Activated CD4-positive, alpha-beta T cell treated with anti-CD3 and anti-CD28 coated beads, Interleukin-2, amount 10 ng/mL, durations not matched to agents 24 days and 14 days (primary cell): ENCODE results near the gene GLUL. TPM values are rescaled to one million over a fixed set of nuclear protein-coding genes. Genes with fewer than 3 reads are reported as not detected.
"Not testable (repeated sequence)": the region's sequence is repeated elsewhere in the genome, so short reads cannot be mapped to it uniquely, and the experiment has no call there.

Source experiments
- DNase-seq: peaks from one replicate; pipeline ENCODE4 v3.0.0; 2022
- H3K27ac Mint-ChIP-seq: one replicate; pipeline ENCODE4 v1.8.0; 2022; ENCODE audit warnings: mild to moderate bottlenecking, mixed read lengths
- H3K27me3 Mint-ChIP-seq: one replicate; pipeline ENCODE4 v1.8.0; 2022; ENCODE audit warnings: mixed read lengths
- H3K36me3 Mint-ChIP-seq: one replicate; pipeline ENCODE4 v1.8.0; 2022; ENCODE audit warnings: low read depth, mild to moderate bottlenecking, mixed read lengths
- H3K4me1 Mint-ChIP-seq: one replicate; pipeline ENCODE4 v1.8.0; 2021; ENCODE audit warnings: mixed read lengths
- H3K4me3 Mint-ChIP-seq: one replicate; pipeline ENCODE4 v1.8.0; 2022; ENCODE audit warnings: mild to moderate bottlenecking, moderate library complexity, mixed read lengths
- H3K9me3 Mint-ChIP-seq: one replicate; pipeline ENCODE4 v1.8.0; 2021; ENCODE audit warnings: mixed read lengths
- intact Hi-C: fragments of 100-400 bp; cut with micrococcal nuclease; formaldehyde crosslinking; loops from one replicate; pipeline ENCODE4 v1.15.1; 2023
- total RNA-seq: library from RNA; stranded (reverse); gene quantifications from 2 replicates; pipeline ENCODE4 v1.2.3, GENCODE V29; 2022

Gene GLUL
- total RNA-seq, 1 donor from 2014 or later: 78.1 TPM

GRCh38 chr1:182387566-182387965 is 4.0 kb downstream of the GLUL start:
- H3K4me1 Mint-ChIP-seq: peaks cover 32% of the 10 kb centered on the region
- DNase-seq: no peak
- H3K9me3 Mint-ChIP-seq: no peaks in the 10 kb centered on the region
- no peak overlapping the region for H3K27ac Mint-ChIP-seq
- H3K27me3 Mint-ChIP-seq: peaks cover 3% of the 10 kb centered on the region
- intact Hi-C loops: no loop called here
- H3K4me3 Mint-ChIP-seq: no peak overlapping the region
- H3K36me3 Mint-ChIP-seq: peaks cover 69% of the 10 kb centered on the region

GRCh38 chr1:182386980-182387379 is 4.6 kb downstream of the GLUL start:
- peaks cover 3% of the 10 kb centered on the region for H3K27me3 Mint-ChIP-seq
- no peak for DNase-seq
- peaks cover 75% of the 10 kb centered on the region for H3K36me3 Mint-ChIP-seq
- H3K27ac Mint-ChIP-seq: no peak overlapping the region
- intact Hi-C loops: no loop called here
- no peak overlapping the region for H3K4me3 Mint-ChIP-seq
- peaks cover 34% of the 10 kb centered on the region for H3K4me1 Mint-ChIP-seq
- no peaks in the 10 kb centered on the region for H3K9me3 Mint-ChIP-seq

GRCh38 chr1:182385885-182386853 is 5.4 kb downstream of the GLUL start:
- Mint-ChIP-seq H3K36me3 (peaks cover 76% of the 10 kb centered on the region), H3K4me3 (no peak overlapping the region), H3K4me1 (peaks cover 33% of the 10 kb centered on the region), H3K27ac (no peak overlapping the region), H3K9me3 (no peaks in the 10 kb centered on the region), H3K27me3 (peaks cover 3% of the 10 kb centered on the region)
- DNase-seq: no peak
- intact Hi-C loops: no loop called here

DNA sequence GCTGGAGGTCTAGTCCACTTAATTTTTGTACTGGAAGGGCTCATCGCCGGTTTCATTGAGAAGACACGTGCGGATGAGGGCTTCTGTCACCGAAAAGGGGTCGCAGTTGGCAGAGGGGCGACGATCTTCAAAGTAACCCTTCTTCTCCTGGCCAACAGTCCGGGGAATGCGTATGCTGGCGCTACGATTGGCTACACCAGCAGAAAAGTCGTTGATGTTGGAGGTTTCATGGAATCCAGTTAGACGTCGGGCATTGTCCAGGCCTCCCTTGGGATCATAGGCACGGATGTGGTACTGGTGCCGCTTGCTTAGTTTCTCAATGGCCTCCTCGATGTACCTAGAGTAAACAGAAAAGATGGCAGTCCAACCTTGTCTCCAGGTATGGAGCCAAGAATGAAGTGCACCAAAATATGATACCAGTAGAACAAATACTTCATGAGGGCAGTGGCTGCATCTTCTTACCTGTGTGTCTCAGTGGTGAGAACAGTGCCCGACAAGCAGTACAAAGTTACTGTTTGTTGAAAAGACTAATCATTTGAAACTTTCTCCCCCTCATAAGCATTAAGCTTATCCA is 7.1 kb downstream of the GLUL start:
- Mint-ChIP-seq H3K4me3 (no peak overlapping the region), H3K36me3 (peaks cover 68% of the 10 kb centered on the region), H3K27me3 (no peaks in the 10 kb centered on the region), H3K9me3 (no peaks in the 10 kb centered on the region), H3K27ac (no peak overlapping the region), H3K4me1 (peaks cover 23% of the 10 kb centered on the region)
- DNase-seq: no peak
- intact Hi-C loops: no loop called here

GRCh38 chr1:182383934-182384333 is 7.7 kb downstream of the GLUL start:
- H3K27me3 Mint-ChIP-seq: no peaks in the 10 kb centered on the region
- no peaks in the 10 kb centered on the region for H3K9me3 Mint-ChIP-seq
- no peak for DNase-seq
- H3K4me3 Mint-ChIP-seq: no peak overlapping the region
- peaks cover 64% of the 10 kb centered on the region for H3K36me3 Mint-ChIP-seq
- peaks cover 17% of the 10 kb centered on the region for H3K4me1 Mint-ChIP-seq
- no peak overlapping the region for H3K27ac Mint-ChIP-seq
- intact Hi-C loops: no loop called here

DNA sequence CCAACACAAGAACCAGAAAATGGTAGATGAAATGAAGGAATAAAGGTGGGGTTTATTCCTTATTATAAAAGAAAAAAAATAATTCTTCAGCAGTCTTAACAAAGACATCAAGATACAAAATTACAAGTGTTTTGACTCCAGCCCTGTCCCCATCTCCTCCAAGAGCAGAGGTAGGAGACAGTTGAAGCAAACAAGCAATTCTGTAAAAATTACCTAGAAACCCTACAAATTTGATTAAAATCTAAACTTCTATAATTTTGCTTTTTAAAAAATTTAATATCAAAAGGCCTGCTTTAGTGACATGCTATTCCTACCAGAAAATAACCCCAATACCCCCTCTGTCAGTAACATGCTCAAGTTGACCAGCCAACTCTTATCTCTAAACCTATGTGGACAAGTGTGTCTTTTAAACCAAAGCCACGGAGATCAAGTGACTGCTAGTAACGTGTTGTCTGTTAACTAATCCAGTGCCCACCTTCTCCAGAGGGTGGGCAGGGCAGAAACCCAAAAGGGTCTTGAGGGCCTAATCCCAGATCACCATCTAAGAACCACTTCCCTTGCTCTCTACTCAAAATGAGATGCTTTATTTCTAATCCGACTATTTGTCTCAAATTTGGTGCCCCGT is 8.4 kb downstream of the GLUL start:
- peaks cover 58% of the 10 kb centered on the region for H3K36me3 Mint-ChIP-seq
- DNase-seq: no peak
- no peaks in the 10 kb centered on the region for H3K9me3 Mint-ChIP-seq
- H3K4me1 Mint-ChIP-seq: peaks cover 12% of the 10 kb centered on the region
- intact Hi-C loops: no loop called here
- H3K27ac Mint-ChIP-seq: no peak overlapping the region
- H3K4me3 Mint-ChIP-seq: no peak overlapping the region
- no peaks in the 10 kb centered on the region for H3K27me3 Mint-ChIP-seq

- Mint-ChIP-seq H3K27ac (no peak overlapping the region), H3K9me3 (no peaks in the 10 kb centered on the region), H3K36me3 (peaks cover 51% of the 10 kb centered on the region), H3K27me3 (no peaks in the 10 kb centered on the region), H3K4me3 (no peak overlapping the region), H3K4me1 (peaks cover 9% of the 10 kb centered on the region)
- DNase-seq: no peak
- intact Hi-C loops: no loop called here
Observed at GRCh38 chr1:182381962-182382819, 9.4 kb downstream of the GLUL start.

- intact Hi-C loops: no loop called here
Observed at GRCh38 chr1:182380199-182380598, 11.4 kb downstream of the GLUL start.

DNA sequence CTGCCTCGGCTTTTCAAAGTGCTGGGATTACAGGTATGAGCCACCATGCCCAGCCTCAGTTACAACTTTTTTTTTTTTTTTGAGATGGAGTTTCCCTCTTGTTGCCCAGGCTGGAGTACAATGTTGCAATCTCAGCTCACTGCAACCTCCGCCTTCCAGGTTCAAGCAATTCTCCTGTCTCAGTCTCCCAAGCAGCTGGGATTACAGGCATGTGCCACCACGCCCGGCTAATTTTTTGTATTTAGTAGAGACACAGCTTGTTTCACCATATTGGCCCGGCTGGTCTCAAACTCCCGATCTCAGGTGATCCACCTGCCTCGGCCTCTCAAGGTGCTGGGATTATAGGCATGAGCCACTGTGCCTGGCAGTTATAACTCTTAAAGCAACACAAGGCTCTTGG is 11.8 kb downstream of the GLUL start:
- intact Hi-C loops, H3K27ac Mint-ChIP-seq, DNase-seq, H3K27me3 Mint-ChIP-seq, H3K9me3 Mint-ChIP-seq, H3K4me1 Mint-ChIP-seq, H3K4me3 Mint-ChIP-seq: not testable (repeated sequence)
- peaks cover 29% of the 10 kb centered on the region for H3K36me3 Mint-ChIP-seq

More at GRCh38 chr1:182380199-182380598, 11.4 kb downstream of the GLUL start:
- no peaks in the 10 kb centered on the region for H3K9me3 Mint-ChIP-seq
- H3K27ac Mint-ChIP-seq: no peak overlapping the region
- DNase-seq: no peak
- no peak overlapping the region for H3K4me3 Mint-ChIP-seq
- H3K27me3 Mint-ChIP-seq: no peaks in the 10 kb centered on the region
- H3K36me3 Mint-ChIP-seq: peaks cover 33% of the 10 kb centered on the region
- peaks cover 4% of the 10 kb centered on the region for H3K4me1 Mint-ChIP-seq

- no peak overlapping the region for H3K27ac Mint-ChIP-seq
- no peaks in the 10 kb centered on the region for H3K27me3 Mint-ChIP-seq
- intact Hi-C loops: no loop called here
Observed at GRCh38 chr1:182376936-182377574, 14.5 kb downstream of the GLUL start.

DNA sequence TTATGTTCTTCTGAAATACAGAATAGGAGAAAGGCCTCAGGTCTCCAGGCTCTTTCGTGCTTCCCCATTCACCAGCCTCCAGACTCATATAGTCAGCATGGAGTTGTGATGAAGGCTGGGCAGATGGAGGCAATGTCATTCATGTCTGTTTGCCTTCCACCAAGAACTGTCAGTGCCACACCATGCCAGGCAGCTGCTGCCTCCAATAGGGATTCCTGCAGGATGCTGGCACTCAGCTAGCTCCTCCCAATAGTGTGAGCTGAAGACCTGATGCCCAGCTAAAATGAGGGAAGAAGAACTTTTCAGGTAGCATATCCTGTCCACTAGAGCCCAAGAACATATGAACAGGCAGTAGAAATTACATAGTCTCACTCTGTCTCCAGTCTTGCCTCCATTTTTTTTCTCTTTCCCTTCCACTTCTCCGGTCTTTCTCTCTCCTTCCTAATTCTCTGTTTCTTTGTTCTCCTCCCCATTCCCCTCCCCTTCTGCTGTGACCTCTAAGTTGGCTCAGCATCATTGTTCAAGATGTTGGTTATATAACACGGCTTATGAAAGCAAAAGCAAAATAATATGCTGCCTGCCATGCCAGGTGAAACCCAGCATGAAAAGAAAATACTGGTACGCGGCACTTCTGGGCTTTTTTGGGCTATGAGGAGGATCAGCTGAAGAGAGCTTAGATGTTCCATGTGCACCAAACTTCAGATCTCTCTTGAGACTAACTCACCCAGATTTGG is 17.3 kb downstream of the GLUL start:
- no peaks in the 10 kb centered on the region for H3K9me3 Mint-ChIP-seq

More at GRCh38 chr1:182376936-182377574, 14.5 kb downstream of the GLUL start:
- Mint-ChIP-seq H3K4me1 (peaks cover 2% of the 10 kb centered on the region), H3K4me3 (no peak overlapping the region), H3K9me3 (no peaks in the 10 kb centered on the region), H3K36me3 (peaks cover 5% of the 10 kb centered on the region)
- DNase-seq: no peak

GRCh38 chr1:182370532-182370931 is 21.1 kb downstream of the GLUL start:
- H3K36me3 Mint-ChIP-seq: no peaks in the 10 kb centered on the region
- no peak overlapping the region for H3K27ac Mint-ChIP-seq
- intact Hi-C loops: no loop called here
- no peaks in the 10 kb centered on the region for H3K4me1 Mint-ChIP-seq
- peaks cover 20% of the 10 kb centered on the region for H3K27me3 Mint-ChIP-seq
- DNase-seq: no peak
- no peak overlapping the region for H3K4me3 Mint-ChIP-seq
- H3K9me3 Mint-ChIP-seq: no peaks in the 10 kb centered on the region

More for the DNA sequence above, 17.3 kb downstream of the GLUL start:
- H3K36me3 Mint-ChIP-seq: no peaks in the 10 kb centered on the region
- peaks cover 2% of the 10 kb centered on the region for H3K27me3 Mint-ChIP-seq
- H3K4me1 Mint-ChIP-seq: no peaks in the 10 kb centered on the region
- H3K27ac Mint-ChIP-seq: no peak overlapping the region
- H3K4me3 Mint-ChIP-seq: no peak overlapping the region
- intact Hi-C loops: no loop called here
- no peak for DNase-seq
